Activated CD8-positive, alpha-beta memory T cell treated with anti-CD3 and anti-CD28 coated beads for 36 hours (primary cell): ENCODE results near the gene GPR37L1. TPM values are rescaled to one million over a fixed set of nuclear protein-coding genes. Genes with fewer than 3 reads are reported as not detected.
"Not testable (repeated sequence)": the region's sequence is repeated elsewhere in the genome, so short reads cannot be mapped to it uniquely, and the experiment has no call there.

Source experiments
- CTCF ChIA-PET: fragments of 350-600 bp; sonication (Branson Sonifier 250); formaldehyde crosslinking; loops from one replicate; lab custom pipeline; 2021; ENCODE audit warnings: antibody characterized with exemption; lab: Charles Lee
- POLR2A ChIA-PET: fragments of 350-600 bp; sonication (Branson Sonifier 250); formaldehyde crosslinking; loops from one replicate; lab custom pipeline; 2021; ENCODE audit warnings: antibody characterized with exemption; lab: Charles Lee
- total RNA-seq, 2 experiments: library from RNA; stranded (reverse); gene quantifications; one replicate each; pipeline ENCODE4 v1.2.3, GENCODE V29; 2021

Gene GPR37L1
- total RNA-seq, 2 experiments from 2014 or later = not detected

- CTCF ChIA-PET = interaction anchor here (0.6 to 2.0 kb wide), 2 partner anchors 131 to 187 kb away, joined by 4 to 6 read pairs; no protein-coding TSS in a partner anchor
- POLR2A ChIA-PET = no interaction called here
These were observed 8.3 kb downstream of the GPR37L1 start for GRCh38 chr1:202130816-202131522.

GRCh38 chr1:202131956-202132821 lies 9.5 kb downstream of the GPR37L1 start:
- ChIA-PET POLR2A (interaction anchor here (0.7 kb wide), 1 partner anchor 236 kb away, joined by 3 read pairs; no protein-coding TSS in a partner anchor), CTCF (interaction anchor here (0.6 kb wide), 1 partner anchor 188 kb away, joined by 4 read pairs; no protein-coding TSS in a partner anchor)

GRCh38 chr1:202133001-202133400 lies 10.3 kb downstream of the GPR37L1 start:
- CTCF ChIA-PET = interaction anchor here (1.1 kb wide), 1 partner anchor 116 kb away, joined by 3 read pairs; no protein-coding TSS in a partner anchor
- POLR2A ChIA-PET = no interaction called here

- CTCF ChIA-PET = interaction anchor here (1.1 kb wide), 1 partner anchor 116 kb away, joined by 3 read pairs; no protein-coding TSS in a partner anchor
- POLR2A ChIA-PET = no interaction called here
These were observed 10.8 kb downstream of the GPR37L1 start for GRCh38 chr1:202133496-202133895.

- POLR2A ChIA-PET = no interaction called here
These were observed 11.3 kb downstream of the GPR37L1 start for GRCh38 chr1:202133989-202134388.

GRCh38 chr1:202134645-202135172 lies 12.0 kb downstream of the GPR37L1 start:
- POLR2A ChIA-PET = no interaction called here
- CTCF ChIA-PET = interaction anchor here (1.0 to 1.6 kb wide), 8 partner anchors 15 to 173 kb away, joined by 3 to 8 read pairs (median 3); partner anchors contain the start of gene ELF3

More at GRCh38 chr1:202133989-202134388, 11.3 kb downstream of the GPR37L1 start:
- CTCF ChIA-PET = interaction anchor here (1.1 to 1.2 kb wide), 2 partner anchors 117 to 174 kb away, joined by 3 read pairs; no protein-coding TSS in a partner anchor

GRCh38 chr1:202135221-202135721 lies 12.6 kb downstream of the GPR37L1 start:
- CTCF ChIA-PET = interaction anchor here (0.7 to 1.6 kb wide), 11 partner anchors 16 to 239 kb away, joined by 3 to 8 read pairs (median 3); partner anchors contain the start of gene ELF3
- POLR2A ChIA-PET = interaction anchor here (0.6 kb wide), 1 partner anchor 178 kb away, joined by 4 read pairs; no protein-coding TSS in a partner anchor

GRCh38 chr1:202140833-202141232 lies 18.1 kb downstream of the GPR37L1 start:
- ChIA-PET CTCF (no interaction called here), POLR2A (no interaction called here)

- CTCF ChIA-PET, POLR2A ChIA-PET: not testable (repeated sequence)
These were observed 18.8 kb downstream of the GPR37L1 start for GRCh38 chr1:202141468-202141867.

- POLR2A ChIA-PET = interaction anchor here (0.9 kb wide), 1 partner anchor 19 kb away, joined by 4 read pairs; no protein-coding TSS in a partner anchor
- CTCF ChIA-PET = interaction anchor here (0.8 to 1.6 kb wide), 4 partner anchors 12 to 247 kb away, joined by 3 to 4 read pairs (median 4); no protein-coding TSS in a partner anchor
These were observed 20.5 kb downstream of the GPR37L1 start for GRCh38 chr1:202143011-202143767.

GRCh38 chr1:202143768-202144401 lies 21.2 kb downstream of the GPR37L1 start:
- ChIA-PET CTCF (interaction anchor here (0.6 to 1.6 kb wide), 5 partner anchors 11 to 261 kb away, joined by 3 to 4 read pairs (median 4); no protein-coding TSS in a partner anchor), POLR2A (interaction anchor here (1.0 kb wide), 1 partner anchor 17 kb away, joined by 4 read pairs; the partner anchor contains the start of gene PTPN7)

GRCh38 chr1:202144402-202145067 lies 21.8 kb downstream of the GPR37L1 start, which contains the start of gene ARL8A:
Gene ARL8A (minus strand): TSS chr1:202144737. CDS start chr1:202144572, 165 bp downstream.
- ChIA-PET POLR2A (interaction anchor here (1.0 to 2.0 kb wide), 2 partner anchors 12 to 16 kb away, joined by 4 to 5 read pairs; partner anchors contain the start of gene PTPN7), CTCF (interaction anchor here (0.6 to 1.1 kb wide), 2 partner anchors 13 to 262 kb away, joined by 3 read pairs; no protein-coding TSS in a partner anchor)

- ChIA-PET CTCF (interaction anchor here (0.8 to 3.9 kb wide), 4 partner anchors 10 to 197 kb away, joined by 3 to 20 read pairs (median 4); partner anchors contain the start of genes PTPN7 and UBE2T), POLR2A (interaction anchor here (1.1 to 2.0 kb wide), 2 partner anchors 10 to 11 kb away, joined by 5 to 6 read pairs; no protein-coding TSS in a partner anchor)
These were observed 22.5 kb downstream of the GPR37L1 start for GRCh38 chr1:202145068-202145743.

- CTCF ChIA-PET = interaction anchor here (0.8 to 3.9 kb wide), 4 partner anchors 9 to 196 kb away, joined by 3 to 20 read pairs (median 4); partner anchors contain the start of genes PTPN7 and UBE2T
- POLR2A ChIA-PET = interaction anchor here (0.7 to 2.0 kb wide), 3 partner anchors 9 to 650 kb away, joined by 3 to 6 read pairs (median 5); no protein-coding TSS in a partner anchor
These were observed 23.0 kb downstream of the GPR37L1 start for GRCh38 chr1:202145744-202146140.

GRCh38 chr1:202146279-202146678 lies 23.6 kb downstream of the GPR37L1 start:
- ChIA-PET POLR2A (interaction anchor here (0.7 to 2.0 kb wide), 4 partner anchors 10 to 650 kb away, joined by 3 to 7 read pairs (median 4); partner anchors contain the start of gene PTPN7), CTCF (interaction anchor here (0.8 to 3.9 kb wide), 3 partner anchors 9 to 196 kb away, joined by 3 to 20 read pairs (median 6); partner anchors contain the start of genes PTPN7 and UBE2T)
